Measurements from ENCODE around the gene PALM.

DNA sequence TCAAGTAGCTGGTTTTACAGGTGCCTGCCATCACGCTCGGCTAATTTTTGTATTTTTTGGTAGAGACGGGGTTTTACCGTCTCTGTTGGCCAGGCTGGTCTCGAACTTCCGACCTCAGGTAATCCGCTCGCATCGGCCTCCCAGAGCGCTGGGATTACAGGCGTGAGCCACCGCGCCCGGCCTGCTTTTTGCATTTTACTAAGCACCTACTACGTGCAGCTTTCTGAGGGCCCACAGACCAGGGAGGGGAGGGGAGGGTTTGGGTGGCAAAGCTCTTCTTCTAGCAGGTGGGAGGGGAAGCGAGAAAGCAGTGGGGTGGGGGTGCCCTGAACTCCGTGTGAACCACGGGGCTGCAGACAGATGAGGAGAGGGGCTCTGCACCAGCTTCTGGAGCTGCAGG lies 15.0 kb downstream of the PALM start:
- TF ChIP-seq, protein P1, sequence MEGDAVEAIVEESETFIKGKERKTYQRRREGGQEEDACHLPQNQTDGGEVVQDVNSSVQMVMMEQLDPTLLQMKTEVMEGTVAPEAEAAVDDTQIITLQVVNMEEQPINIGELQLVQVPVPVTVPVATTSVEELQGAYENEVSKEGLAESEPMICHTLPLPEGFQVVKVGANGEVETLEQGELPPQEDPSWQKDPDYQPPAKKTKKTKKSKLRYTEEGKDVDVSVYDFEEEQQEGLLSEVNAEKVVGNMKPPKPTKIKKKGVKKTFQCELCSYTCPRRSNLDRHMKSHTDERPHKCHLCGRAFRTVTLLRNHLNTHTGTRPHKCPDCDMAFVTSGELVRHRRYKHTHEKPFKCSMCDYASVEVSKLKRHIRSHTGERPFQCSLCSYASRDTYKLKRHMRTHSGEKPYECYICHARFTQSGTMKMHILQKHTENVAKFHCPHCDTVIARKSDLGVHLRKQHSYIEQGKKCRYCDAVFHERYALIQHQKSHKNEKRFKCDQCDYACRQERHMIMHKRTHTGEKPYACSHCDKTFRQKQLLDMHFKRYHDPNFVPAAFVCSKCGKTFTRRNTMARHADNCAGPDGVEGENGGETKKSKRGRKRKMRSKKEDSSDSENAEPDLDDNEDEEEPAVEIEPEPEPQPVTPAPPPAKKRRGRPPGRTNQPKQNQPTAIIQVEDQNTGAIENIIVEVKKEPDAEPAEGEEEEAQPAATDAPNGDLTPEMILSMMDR (IDR thresholded peaks at IDR 0.05) = no peak
- no peak for TF ChIP-seq POLR2A (IDR thresholded peaks at IDR 0.05)
